Fibroblast of pulmonary artery (primary cell): ENCODE results near the gene PSTPIP2.
"Not testable (repeated sequence)": the region's sequence is repeated elsewhere in the genome, so short reads cannot be mapped to it uniquely, and the experiment has no call there.

Source experiments
- DNase-seq: peaks from one replicate; pipeline ENCODE4 v3.0.0-alpha.2; 2010; ENCODE audit warnings: low read depth
- H3K4me3 ChIP-seq: replicated peaks from 2 replicates; pipeline ENCODE4 v1.5.1; 2011; ENCODE audit warnings: low read depth, mild to moderate bottlenecking, control low read depth, low read length, moderate library complexity
- CTCF ChIP-seq: IDR thresholded peaks from 2 replicates; pipeline ENCODE4 v1.5.1; 2011; ENCODE audit warnings: mild to moderate bottlenecking, control low read depth, low read length, inconsistent platforms; ENCODE audit errors: missing control alignments

PSTPIP2 gene

GRCh38 chr18:46048641-46049040 is 23.4 kb downstream of the PSTPIP2 start:
- no peak for DNase-seq
- H3K4me3 ChIP-seq, result no peak overlapping the region
- TF ChIP-seq CTCF, result no peak

GRCh38 chr18:46047369-46047768 is 24.7 kb downstream of the PSTPIP2 start:
- H3K4me3 ChIP-seq, DNase-seq: not testable (repeated sequence)

GRCh38 chr18:46046688-46047087 is 25.4 kb downstream of the PSTPIP2 start:
- no peak for DNase-seq
- no peak for TF ChIP-seq CTCF
- no peak overlapping the region for H3K4me3 ChIP-seq

- no peak overlapping the region for H3K4me3 ChIP-seq
- DNase-seq, result no peak
- TF ChIP-seq CTCF, result no peak
Observed at GRCh38 chr18:46046126-46046525, 25.9 kb downstream of the PSTPIP2 start.

GRCh38 chr18:46042571-46043123 is 29.4 kb downstream of the PSTPIP2 start:
- H3K4me3 ChIP-seq, result no peak overlapping the region
- no peak for TF ChIP-seq CTCF
- peak; percentile 90 for DNase-seq

- no peak overlapping the region for H3K4me3 ChIP-seq
- DNase-seq, result no peak
- no peak for TF ChIP-seq CTCF
Observed at GRCh38 chr18:46040747-46041104, 31.3 kb downstream of the PSTPIP2 start.

- DNase-seq, result no peak
- TF ChIP-seq CTCF, result no peak
- H3K4me3 ChIP-seq, result no peak overlapping the region
Observed at GRCh38 chr18:46040033-46040746, 31.9 kb downstream of the PSTPIP2 start.
